GM18867 (cell line): ENCODE results near the gene LMOD1.
"Not testable (repeated sequence)": the region's sequence is repeated elsewhere in the genome, so short reads cannot be mapped to it uniquely, and the experiment has no call there.

Source experiments
- ATAC-seq: cut with Tn5 transposase; IDR thresholded peaks from one replicate; pipeline ENCODE4 v1.9.1; 2021; ENCODE audit warnings: mild to moderate bottlenecking, moderate library complexity; ENCODE audit not compliant: unreplicated experiment

Gene LMOD1

DNA sequence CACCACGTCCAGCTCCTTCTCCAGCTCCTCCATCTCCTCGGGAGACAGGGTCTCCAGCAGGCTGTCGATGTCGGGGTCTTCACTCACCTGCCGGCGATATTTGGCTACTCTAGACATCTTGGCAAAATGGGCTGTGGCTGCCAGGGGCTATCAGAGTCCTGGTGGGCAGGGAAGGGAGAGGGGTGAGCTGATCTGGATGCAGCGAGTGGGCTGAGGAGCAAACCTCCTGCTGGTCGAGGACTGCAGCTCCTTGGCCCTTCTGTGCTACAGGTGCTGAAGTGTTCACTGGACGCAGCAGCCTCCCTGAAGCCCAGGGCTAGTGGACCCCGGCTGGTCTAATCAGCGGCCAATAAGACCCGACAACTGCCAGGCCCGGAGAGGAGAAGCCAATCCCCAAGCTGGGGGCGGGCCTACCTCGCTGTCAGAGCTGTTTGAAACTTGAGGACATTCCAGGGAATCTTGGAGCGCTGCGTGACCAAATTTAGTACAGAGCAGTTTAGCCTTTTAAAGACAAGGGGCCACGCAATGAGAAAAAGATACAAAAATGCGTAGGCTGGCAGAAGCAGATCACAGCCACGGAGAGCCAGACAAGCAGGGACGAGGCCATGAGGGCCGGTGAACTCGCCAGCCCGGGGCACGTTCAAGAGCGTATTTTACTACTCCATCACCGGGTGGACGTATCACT is at the start of gene LMOD1:
LMOD1 (minus strand) TSS at position 325 of the 685 bp plus-strand sequence; CDS start at position 117, 208 bp downstream.
- ATAC-seq: no peak

DNA sequence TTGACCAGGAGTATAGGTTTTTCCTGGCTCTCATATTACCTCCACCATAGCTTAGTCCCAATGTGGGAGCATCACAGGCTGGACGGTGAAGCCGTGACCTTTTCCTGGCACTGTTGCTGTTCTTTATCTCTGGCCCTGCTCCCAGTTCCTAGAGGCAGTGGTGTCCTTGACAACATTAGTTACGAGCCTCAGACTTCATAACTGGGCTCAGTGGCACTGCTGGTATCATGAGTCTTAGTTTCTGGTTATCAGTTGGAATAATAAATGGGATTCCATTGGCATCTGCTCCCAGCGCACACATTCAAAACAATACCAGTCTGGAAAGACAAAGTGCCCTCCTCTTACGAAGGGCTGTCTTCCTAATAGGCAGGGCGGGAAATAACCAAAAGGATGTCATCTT is 44.1 kb upstream of the LMOD1 start:
- ATAC-seq: no peak

DNA sequence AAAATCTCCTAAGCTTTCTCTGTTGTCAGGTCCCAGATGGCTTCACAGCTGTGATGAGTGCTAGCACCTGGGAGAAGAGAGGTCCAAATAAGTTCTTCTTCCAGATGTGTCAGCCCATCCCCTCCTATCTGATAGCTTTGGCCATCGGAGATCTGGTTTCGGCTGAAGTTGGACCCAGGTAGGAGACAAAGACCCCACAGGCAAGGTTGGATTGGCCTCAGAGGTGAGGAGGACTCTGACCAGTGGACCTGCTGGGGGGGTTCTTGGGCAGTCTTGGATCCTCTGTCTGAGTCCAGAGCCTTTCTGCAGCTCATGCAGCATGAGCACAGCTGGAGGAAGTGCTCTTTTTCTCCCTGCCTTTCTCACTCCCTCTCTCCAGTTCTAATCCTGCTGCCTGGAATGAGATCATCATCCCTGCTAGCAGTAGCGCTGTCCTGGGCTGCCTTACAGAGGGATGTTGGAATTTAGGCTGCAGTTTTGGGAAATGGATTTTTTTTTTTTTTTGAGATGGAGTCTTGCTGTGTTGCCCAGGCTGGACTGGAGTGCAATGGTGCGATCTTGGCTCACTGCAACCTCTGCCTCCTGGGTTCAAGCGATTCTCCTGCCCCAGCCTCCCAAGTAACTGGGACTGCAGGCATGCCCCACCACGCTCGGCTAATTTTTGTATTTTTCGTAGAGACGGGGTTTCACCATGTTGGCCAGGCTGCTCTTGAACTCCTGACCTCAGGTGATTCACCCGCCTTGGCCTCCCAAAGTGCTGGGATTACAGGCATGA is 43.2 kb upstream of the LMOD1 start:
- no peak for ATAC-seq

DNA sequence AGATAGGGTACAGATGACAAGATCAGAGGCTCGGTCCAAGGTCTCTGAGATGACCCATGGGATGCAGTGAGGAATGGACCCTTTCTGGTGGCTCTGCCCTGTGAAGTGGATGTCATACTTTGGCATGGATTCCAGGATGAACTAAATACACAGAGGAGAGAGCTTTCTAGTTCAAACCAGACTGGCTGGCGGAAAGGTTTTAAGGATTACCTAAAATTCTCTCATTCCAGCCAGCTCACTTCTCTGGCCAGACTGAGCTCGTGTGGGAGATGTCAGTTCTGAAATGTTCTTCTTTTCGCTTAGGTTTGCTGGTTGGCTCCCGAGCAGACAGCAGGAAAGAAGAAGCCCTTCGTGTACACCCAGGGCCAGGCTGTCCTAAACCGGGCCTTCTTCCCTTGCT is 42.3 kb upstream of the LMOD1 start:
- ATAC-seq: no peak

DNA sequence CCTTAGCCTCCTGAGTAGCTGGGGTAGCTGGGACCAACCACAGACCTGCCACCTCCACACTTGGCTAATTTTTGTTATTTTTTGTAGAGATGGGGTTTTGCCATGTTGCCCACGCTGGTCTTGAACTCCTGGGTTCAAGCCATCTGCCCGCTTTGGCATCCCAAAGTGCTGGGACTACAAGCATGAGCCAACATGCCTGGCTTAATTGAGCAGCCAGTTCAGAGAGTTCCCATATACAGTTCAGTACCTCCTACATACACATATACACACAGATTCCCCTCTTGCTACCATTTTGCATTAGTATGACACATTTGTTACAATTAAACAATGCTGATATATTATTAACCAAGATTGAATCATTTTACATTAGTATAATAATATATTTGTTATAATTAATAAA is 39.0 kb upstream of the LMOD1 start:
- ATAC-seq: no peak

DNA sequence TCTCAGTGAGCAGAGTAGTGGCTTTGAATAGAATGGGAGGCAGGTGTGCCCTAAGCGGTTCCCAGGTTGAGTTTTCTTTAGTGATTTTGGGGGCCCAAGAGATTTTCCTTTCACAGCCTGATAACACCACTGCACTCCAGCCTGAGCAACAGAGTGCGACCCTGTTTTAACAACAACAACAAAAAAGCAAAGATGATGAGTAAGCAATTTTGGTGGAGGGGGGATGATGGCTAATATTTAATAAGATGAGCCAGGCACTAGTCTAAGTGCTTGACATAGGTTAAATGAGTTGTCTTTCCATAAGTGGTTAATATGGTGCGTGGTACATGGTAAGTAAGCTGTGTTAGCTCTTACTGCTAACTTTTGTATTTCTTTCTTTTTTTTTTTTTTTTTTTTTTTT is 38.1 kb upstream of the LMOD1 start:
- no peak for ATAC-seq

DNA sequence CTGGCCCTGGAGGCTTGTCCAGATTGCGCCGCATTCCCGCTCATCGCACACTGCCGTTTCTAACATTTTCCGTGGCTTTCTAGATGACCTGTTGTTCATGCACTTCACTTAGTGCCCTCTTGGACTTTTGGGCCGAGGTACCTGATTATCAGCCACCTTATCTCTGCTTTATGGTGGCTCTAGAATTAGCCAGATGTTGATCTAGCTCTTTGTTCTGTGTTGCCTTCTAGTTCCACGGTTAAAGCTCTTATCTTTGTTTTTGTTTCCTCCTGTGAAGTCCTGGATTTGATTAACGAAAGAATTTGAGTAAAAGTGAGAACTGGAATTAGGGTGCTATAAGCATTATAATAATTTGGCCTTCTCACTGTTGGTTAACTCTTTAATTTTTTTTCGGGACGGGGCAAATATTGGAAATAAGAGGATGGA is 37.0 kb upstream of the LMOD1 start:
- ATAC-seq: no peak

DNA sequence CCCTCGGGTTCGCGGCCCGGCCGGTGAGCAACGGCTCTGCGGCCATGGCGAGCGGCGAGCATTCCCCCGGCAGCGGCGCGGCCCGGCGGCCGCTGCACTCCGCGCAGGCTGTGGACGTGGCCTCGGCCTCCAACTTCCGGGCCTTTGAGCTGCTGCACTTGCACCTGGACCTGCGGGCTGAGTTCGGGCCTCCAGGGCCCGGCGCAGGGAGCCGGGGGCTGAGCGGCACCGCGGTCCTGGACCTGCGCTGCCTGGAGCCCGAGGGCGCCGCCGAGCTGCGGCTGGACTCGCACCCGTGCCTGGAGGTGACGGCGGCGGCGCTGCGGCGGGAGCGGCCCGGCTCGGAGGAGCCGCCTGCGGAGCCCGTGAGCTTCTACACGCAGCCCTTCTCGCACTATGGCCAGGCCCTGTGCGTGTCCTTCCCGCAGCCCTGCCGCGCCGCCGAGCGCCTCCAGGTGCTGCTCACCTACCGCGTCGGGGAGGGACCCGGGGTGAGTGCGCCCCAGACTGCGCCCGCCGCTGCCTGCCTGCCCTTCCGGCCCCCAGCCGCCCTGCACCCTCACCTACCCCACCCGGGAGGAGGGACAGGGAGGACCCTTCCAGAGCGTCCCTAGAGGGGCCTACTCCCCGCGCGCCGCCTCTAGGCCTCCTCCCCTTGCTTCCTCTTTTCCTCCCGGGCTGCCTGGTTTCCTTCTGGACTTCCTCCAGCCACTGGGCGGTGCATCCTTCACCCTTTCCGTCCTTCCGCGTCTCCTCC is 36.5 kb upstream of the LMOD1 start, which contains the start of gene RNPEP:
RNPEP (plus strand) TSS at position 26 of the 757 bp plus-strand sequence; CDS start at position 45, 19 bp downstream.
- peak; percentile 74 for ATAC-seq

DNA sequence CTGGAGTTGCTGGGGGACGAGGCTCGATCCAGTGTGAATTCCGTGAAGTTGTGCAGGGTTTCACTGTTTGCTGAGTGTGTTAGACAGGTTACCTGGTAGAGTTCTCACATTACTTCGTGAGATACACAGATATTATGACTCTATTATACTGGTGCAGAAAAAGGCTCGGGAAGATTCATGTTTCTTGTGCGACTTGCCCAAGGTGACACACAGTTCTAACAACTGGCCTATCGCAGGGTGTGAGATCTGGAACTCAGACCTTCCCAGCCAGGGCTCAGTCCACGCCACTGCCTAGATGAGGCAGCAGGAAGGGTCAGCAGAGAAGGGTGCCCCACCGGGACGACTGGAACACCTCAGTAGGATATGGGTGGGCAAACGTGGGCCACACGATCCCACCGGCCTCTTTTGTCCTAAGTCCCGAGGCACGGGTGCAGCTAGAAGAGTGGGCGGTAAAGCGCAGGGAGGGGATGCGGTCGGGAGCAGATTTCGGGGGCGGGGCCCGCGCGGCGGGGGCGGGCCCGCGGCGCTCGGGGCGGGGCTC is 35.8 kb upstream of the LMOD1 start:
- peak; percentile 28 for ATAC-seq

DNA sequence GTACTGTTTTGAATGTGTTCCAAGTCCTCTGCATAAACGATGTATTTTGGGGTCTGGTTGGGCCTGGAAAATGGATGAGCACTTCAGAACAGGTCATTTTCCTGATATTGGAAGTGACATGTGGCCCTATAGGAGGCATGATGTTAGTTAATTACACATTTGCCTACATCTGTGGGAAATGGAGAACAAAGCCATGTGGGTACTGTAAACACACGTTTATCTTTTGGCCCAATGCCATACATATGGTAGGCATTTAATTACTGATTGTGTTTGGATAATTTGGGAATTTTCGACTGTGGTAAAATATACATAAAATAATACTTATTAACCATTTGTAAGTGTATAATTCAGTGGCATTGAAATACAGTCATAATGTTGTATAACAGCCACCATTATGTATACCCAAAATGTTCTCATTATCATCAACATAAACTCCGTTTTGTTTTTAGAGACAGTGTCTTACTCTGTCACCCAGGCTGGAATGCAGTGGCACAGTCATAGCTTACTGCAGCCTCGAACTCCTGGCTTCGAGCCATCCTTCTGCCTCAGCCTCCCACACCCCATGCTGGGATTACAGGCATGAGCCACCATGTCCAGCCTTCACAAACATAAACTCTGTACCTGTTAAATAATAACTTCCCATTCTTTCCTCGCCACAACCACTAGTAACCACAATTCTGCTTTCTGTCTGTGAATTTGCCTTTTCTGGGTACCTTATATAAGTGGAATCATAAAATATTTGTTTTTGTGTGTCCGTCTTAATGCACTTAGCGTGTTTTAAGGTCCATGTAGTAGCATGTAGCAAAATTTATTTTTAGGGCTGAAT is 24.2 kb upstream of the LMOD1 start:
- no peak for ATAC-seq

- ATAC-seq: no peak
Observed at GRCh38 chr1:201968202-201968925, 22.0 kb upstream of the LMOD1 start.

GRCh38 chr1:201966171-201966570 is 19.8 kb upstream of the LMOD1 start:
- no peak for ATAC-seq

- ATAC-seq: no peak
Observed at GRCh38 chr1:201964261-201964660, 17.9 kb upstream of the LMOD1 start.

- ATAC-seq: not testable (repeated sequence)
Observed at GRCh38 chr1:201962382-201962781, 16.0 kb upstream of the LMOD1 start.

- no peak for ATAC-seq
Observed at GRCh38 chr1:201958348-201958747, 12.0 kb upstream of the LMOD1 start.

- ATAC-seq: no peak
Observed at GRCh38 chr1:201955729-201956143, 9.4 kb upstream of the LMOD1 start.

DNA sequence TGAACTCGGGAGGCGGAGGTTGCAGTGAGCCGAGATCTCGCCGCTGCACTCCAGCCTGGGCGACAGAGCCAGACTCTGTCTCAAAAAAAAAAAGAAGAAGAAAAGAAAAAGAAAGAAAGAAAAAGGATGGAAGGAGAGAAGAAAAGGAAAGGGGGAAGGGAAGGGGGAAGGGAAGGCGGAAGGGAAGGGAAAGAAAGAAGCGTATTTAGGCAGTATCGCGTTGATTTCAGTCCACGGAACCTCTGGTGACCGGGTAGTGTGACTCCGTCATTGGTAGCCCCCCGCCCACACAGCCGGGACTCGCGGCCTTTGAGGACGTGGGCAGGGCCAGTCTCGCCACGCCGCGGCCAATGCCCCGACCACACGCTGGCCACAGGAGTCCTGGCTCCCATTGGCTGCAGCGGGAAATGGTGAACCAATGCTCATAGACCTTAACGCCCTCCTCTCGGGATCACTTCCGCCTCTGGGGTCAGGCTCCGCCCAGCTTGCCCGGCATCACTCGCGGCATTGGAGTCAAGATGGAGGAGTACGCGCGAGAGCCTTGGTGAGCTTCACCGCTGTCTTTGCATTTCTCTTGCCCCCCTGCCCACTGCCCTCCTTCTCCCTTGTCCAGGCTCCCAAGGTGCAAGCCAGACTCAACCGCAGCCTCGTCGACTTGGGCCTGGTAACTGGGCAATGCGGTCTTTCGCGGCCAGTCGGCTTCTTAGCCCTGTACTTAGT is 8.8 kb upstream of the LMOD1 start, which contains the start of gene TIMM17A:
TIMM17A (plus strand) TSS at position 495 of the 720 bp plus-strand sequence; CDS start at position 519, 24 bp downstream.
- ATAC-seq: peak; percentile 99

DNA sequence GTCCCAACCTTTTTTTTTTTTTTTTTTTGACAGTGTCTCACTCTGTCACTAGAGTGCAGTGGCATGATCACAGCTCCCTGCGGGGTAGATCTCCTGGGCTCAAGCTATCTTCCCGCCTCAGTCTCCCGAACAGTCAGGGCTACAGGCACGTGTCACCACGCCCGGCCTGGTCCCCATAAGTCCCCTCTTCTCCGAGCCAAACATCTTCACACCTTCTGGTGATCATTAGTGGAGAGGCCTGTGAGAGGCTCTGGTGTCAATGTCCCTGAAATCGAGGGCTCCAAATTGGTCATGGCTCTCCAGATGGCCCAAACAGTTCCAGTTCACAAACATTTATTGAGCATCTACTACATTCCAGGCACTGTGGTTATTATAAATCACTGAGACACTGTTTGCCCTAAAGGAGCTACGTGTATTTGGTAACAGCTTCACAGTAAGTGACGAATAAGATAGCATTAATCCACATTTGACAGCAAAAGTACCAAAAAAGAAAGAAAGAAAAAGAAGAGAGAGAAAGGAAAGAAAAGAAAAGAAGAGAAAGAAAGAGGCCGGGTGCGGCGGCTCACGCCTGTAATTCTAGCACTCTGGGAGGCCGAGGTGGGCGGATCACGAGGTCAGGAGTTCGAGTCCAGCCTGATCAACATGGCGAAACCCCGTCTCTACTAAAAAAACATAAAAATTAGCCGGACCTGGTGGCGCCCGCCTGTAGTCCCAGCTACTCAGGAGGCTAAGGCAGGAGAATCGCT is 8.1 kb upstream of the LMOD1 start:
- ATAC-seq: no peak
